A673 (cell line): ENCODE data around the gene GYS2. TPM values are rescaled to one million over a fixed set of nuclear protein-coding genes. Genes with fewer than 3 reads are reported as not detected.
A peak's percentile ranks its signal among the peaks of the same experiment; 100 is the strongest.

Experiments
- BruUV-seq: library from RNA; stranded (reverse); fragments of 400-500 nt; replicated peaks from 2 replicates; lab custom pipeline; 2021; lab: Mats Ljungman, UMichigan
- CTCF ChIA-PET: fragments of 300-600 bp; sonication (Branson Sonifier 250); formaldehyde crosslinking; loops from one replicate; lab custom pipeline; 2022; ENCODE audit warnings: antibody characterized with exemption; lab: Charles Lee
- POLR2A ChIA-PET: fragments of 300-600 bp; sonication (Branson Sonifier 250); formaldehyde crosslinking; loops from one replicate; lab custom pipeline; 2022; ENCODE audit warnings: antibody characterized with exemption; ENCODE audit not compliant: low non-redundant PET; lab: Charles Lee
- DNase-seq: peaks from one replicate; pipeline ENCODE4 v3.0.0-alpha.2; 2015; ENCODE audit warnings: low spot score
- H3K27ac ChIP-seq: fragments of 200-600 bp; sonication (generic); 2 replicates; pipeline ENCODE4 v1.5.1; 2016; ENCODE audit warnings: mixed run types, low read depth, mild to moderate bottlenecking, mixed read lengths, antibody characterized with exemption, low read length; ENCODE audit not compliant: poor library complexity, severe bottlenecking
- H3K27me3 ChIP-seq: fragments of 200-600 bp; sonication (generic); replicated peaks from 2 replicates; pipeline ENCODE4 v1.6.1; 2017; ENCODE audit warnings: mixed run types, low read depth, mild to moderate bottlenecking, mixed read lengths, antibody characterized with exemption, low read length; ENCODE audit not compliant: insufficient read depth, poor library complexity
- H3K36me3 ChIP-seq: fragments of 200-600 bp; sonication (generic); 2 replicates; pipeline ENCODE4 v1.6.1; 2016; ENCODE audit warnings: mixed run types, mild to moderate bottlenecking, mixed read lengths, antibody characterized with exemption, low read length; ENCODE audit not compliant: insufficient read depth, poor library complexity, severe bottlenecking
- H3K4me1 ChIP-seq: fragments of 200-600 bp; sonication (generic); 2 replicates; pipeline ENCODE4 v1.6.1; 2017; ENCODE audit warnings: mixed run types, mild to moderate bottlenecking, mixed read lengths, antibody characterized with exemption, low read length; ENCODE audit not compliant: insufficient read depth, poor library complexity, severe bottlenecking
- H3K4me3 ChIP-seq: fragments of 200-600 bp; sonication (generic); 2 replicates; pipeline ENCODE4 v1.5.1; 2016; ENCODE audit warnings: low read depth, mixed run types, mild to moderate bottlenecking, mixed read lengths, low read length; ENCODE audit not compliant: poor library complexity, severe bottlenecking
- H3K9me3 ChIP-seq: fragments of 200-600 bp; sonication (generic); 2 replicates; pipeline ENCODE4 v1.6.1; 2016; ENCODE audit warnings: mixed run types, low read depth, mild to moderate bottlenecking, mixed read lengths, antibody characterized with exemption, low read length; ENCODE audit not compliant: poor library complexity, severe bottlenecking
- CTCF ChIP-seq: fragments of 300-800, 200-600 bp; sonication (generic); conservative IDR thresholded peaks from 2 replicates; pipeline ENCODE4 v1.5.1; 2017; ENCODE audit warnings: low read depth, mild to moderate bottlenecking, antibody characterized with exemption, low read length, moderate library complexity, mixed read lengths
- EZH2 ChIP-seq: fragments of 200-600 bp; sonication (generic); IDR thresholded peaks from 2 replicates; pipeline ENCODE4 v1.6.1; 2017; ENCODE audit warnings: borderline replicate concordance, low read depth, mild to moderate bottlenecking, mixed read lengths, antibody characterized with exemption, low read length; ENCODE audit not compliant: poor library complexity, severe bottlenecking
- intact Hi-C: fragments of 100-400 bp; cut with micrococcal nuclease; formaldehyde crosslinking; loops from one replicate; pipeline ENCODE4 v1.10.0; 2022; ENCODE audit not compliant: unreplicated experiment
- total RNA-seq: library from RNA; stranded (reverse); gene quantifications from 2 replicates; pipeline ENCODE4 v1.2.3, GENCODE V29; 2021

GYS2 gene
- total RNA-seq, 1 experiment from 2014 or later: 0.11 TPM

GRCh38 chr12:21638054-21638891 is 33.6 kb upstream of the GYS2 start:
- Histone ChIP-seq H3K36me3 (peaks cover 91% of the 10 kb centered on the region), H3K4me1 (peaks cover 9% of the 10 kb centered on the region), H3K4me3 (no peak overlapping the region), H3K9me3 (no peaks in the 10 kb centered on the region), H3K27me3 (no peaks in the 10 kb centered on the region), H3K27ac (peak overlapping the region; percentile 7)
- ChIA-PET POLR2A (no interaction called here), CTCF (no interaction called here)
- no TSS peak for BruUV-seq
- intact Hi-C loops: no loop called here
- TF ChIP-seq EZH2: no peak
- TF ChIP-seq CTCF: no peak
- no peak for DNase-seq

- Histone ChIP-seq H3K4me3 (no peak overlapping the region), H3K4me1 (no peaks in the 10 kb centered on the region), H3K27me3 (no peaks in the 10 kb centered on the region), H3K27ac (no peak overlapping the region), H3K9me3 (no peaks in the 10 kb centered on the region), H3K36me3 (peaks cover 54% of the 10 kb centered on the region)
- CTCF ChIA-PET: no interaction called here
- POLR2A ChIA-PET: no interaction called here
- intact Hi-C loops: no loop called here
- TF ChIP-seq CTCF: no peak
- no peak for TF ChIP-seq EZH2
- no TSS peak for BruUV-seq
- DNase-seq: no peak
Observed at GRCh38 chr12:21634245-21634644, 29.6 kb upstream of the GYS2 start.

- intact Hi-C loops: no loop called here
- ChIA-PET POLR2A (no interaction called here), CTCF (no interaction called here)
- no TSS peak for BruUV-seq
- H3K36me3 ChIP-seq: peaks cover 25% of the 10 kb centered on the region
- no peaks in the 10 kb centered on the region for H3K9me3 ChIP-seq
- no peaks in the 10 kb centered on the region for H3K27me3 ChIP-seq
- no peak for TF ChIP-seq EZH2
- no peak for TF ChIP-seq CTCF
- no peak overlapping the region for H3K27ac ChIP-seq
- no peaks in the 10 kb centered on the region for H3K4me1 ChIP-seq
- DNase-seq: no peak
- no peak overlapping the region for H3K4me3 ChIP-seq
Observed at GRCh38 chr12:21631367-21631766, 26.7 kb upstream of the GYS2 start.
